Mesendoderm (in vitro differentiated cells): ENCODE results near the gene WDR73.

Experiments used
- DNase-seq: peaks from one replicate; pipeline ENCODE4 v3.0.0; 2013
- H2AK5ac ChIP-seq: 2 replicates; pipeline ENCODE4 v1.6.1; 2013; ENCODE audit warnings: low read length, inconsistent platforms
- H2BK120ac ChIP-seq: 2 replicates; pipeline ENCODE4 v1.6.1; 2013; ENCODE audit warnings: low read depth, mild to moderate bottlenecking, low read length, moderate library complexity, mixed read lengths
- H2BK15ac ChIP-seq: replicated peaks from 2 replicates; pipeline ENCODE4 v1.6.1; 2013; ENCODE audit warnings: low read depth, mild to moderate bottlenecking, moderate library complexity
- H2BK5ac ChIP-seq: 2 replicates; pipeline ENCODE4 v1.6.1; 2013; ENCODE audit warnings: low read length, inconsistent platforms
- H3K18ac ChIP-seq: 2 replicates; pipeline ENCODE4 v1.6.1; 2013; ENCODE audit warnings: mild to moderate bottlenecking, low read length, mixed read lengths
- H3K23ac ChIP-seq: one replicate; pipeline ENCODE4 v1.6.1; 2013; ENCODE audit warnings: low read length
- H3K27ac ChIP-seq: 2 replicates; pipeline ENCODE4 v1.5.1; 2013; ENCODE audit warnings: low read depth, mild to moderate bottlenecking, inconsistent platforms, low read length, moderate library complexity
- H3K27me3 ChIP-seq: 2 replicates; pipeline ENCODE4 v1.6.1; 2013; ENCODE audit warnings: low read length, control low read depth, mild to moderate bottlenecking, inconsistent platforms; ENCODE audit not compliant: insufficient read depth, poor library complexity
- H3K36me3 ChIP-seq: 2 replicates; pipeline ENCODE4 v1.6.1; 2013; ENCODE audit warnings: low read length, inconsistent platforms; ENCODE audit not compliant: control insufficient read depth, insufficient read depth
- H3K4ac ChIP-seq: one replicate; pipeline ENCODE4 v1.6.1; 2013; ENCODE audit warnings: low read depth, mild to moderate bottlenecking, low read length, moderate library complexity
- H3K4me1 ChIP-seq: 2 replicates; pipeline ENCODE4 v1.6.1; 2013; ENCODE audit warnings: low read depth, low read length, inconsistent platforms; ENCODE audit not compliant: control insufficient read depth
- H3K4me2 ChIP-seq: 2 replicates; pipeline ENCODE4 v1.6.1; 2013; ENCODE audit warnings: low read length
- H3K4me3 ChIP-seq: 2 replicates; pipeline ENCODE4 v1.5.1; 2013; ENCODE audit warnings: mild to moderate bottlenecking, low read length
- H3K56ac ChIP-seq: one replicate; pipeline ENCODE4 v1.6.1; 2013; ENCODE audit warnings: low read length
- H3K79me1 ChIP-seq: 2 replicates; pipeline ENCODE4 v1.6.1; 2013; ENCODE audit warnings: low read length, inconsistent platforms
- H3K79me2 ChIP-seq: 2 replicates; pipeline ENCODE4 v1.6.1; 2013; ENCODE audit warnings: mild to moderate bottlenecking, low read length; ENCODE audit not compliant: control insufficient read depth, insufficient read depth
- H3K9ac ChIP-seq: 2 replicates; pipeline ENCODE4 v1.6.1; 2013; ENCODE audit warnings: low read length, inconsistent platforms
- H4K5ac ChIP-seq: one replicate; pipeline ENCODE4 v1.6.1; 2013; ENCODE audit warnings: low read length
- H4K8ac ChIP-seq: one replicate; pipeline ENCODE4 v1.6.1; 2013; ENCODE audit warnings: low read depth, mild to moderate bottlenecking, control low read depth, low read length, moderate library complexity
- WGBS: extraction: QIAGEN DNeasy Blood & Tissue Kit; methylation state at CpG from one replicate; pipeline ENCODE4 v1.1.7; 2013; ENCODE audit warnings: low lambda C conversion rate, missing lambda C conversion rate; ENCODE audit not compliant: insufficient coverage; ENCODE audit errors: extremely low coverage; 5-methylcytosine and 5-hydroxymethylcytosine counted together

Gene WDR73

GRCh38 chr15:84681831-84682230, 27.7 kb upstream of the WDR73 start:
- no peak overlapping the region for H3K27ac ChIP-seq
- H3K36me3 ChIP-seq, result peaks cover 3% of the 10 kb centered on the region

DNA sequence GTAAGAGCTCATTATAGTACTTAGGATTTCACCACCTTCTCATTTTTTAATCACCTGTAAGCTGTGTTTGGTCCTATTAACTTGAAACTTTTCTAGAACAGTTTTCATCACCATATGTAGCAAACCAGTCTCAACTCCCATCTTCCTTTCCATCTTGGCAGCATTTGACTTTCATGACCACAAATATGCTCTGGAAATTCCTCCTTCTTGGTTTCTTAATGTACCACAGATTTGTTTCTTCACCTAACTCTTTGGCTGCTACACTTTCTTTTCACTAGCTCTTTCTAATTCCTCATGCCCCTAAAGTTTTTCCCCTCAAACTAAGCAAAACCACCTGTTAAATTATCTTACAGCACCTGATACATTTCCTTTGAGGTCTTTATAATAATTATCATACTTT, 17.1 kb upstream of the WDR73 start:
- Histone ChIP-seq H3K9ac (no peak overlapping the region), H3K56ac (no peak overlapping the region), H3K4me1 (no peaks in the 10 kb centered on the region), H2BK15ac (no peak overlapping the region), H2BK5ac (no peak overlapping the region), H3K79me1 (no peaks in the 10 kb centered on the region), H3K23ac (no peak overlapping the region), H4K5ac (no peak overlapping the region), H2BK120ac (no peak overlapping the region), H3K27me3 (no peaks in the 10 kb centered on the region), H3K4me3 (no peak overlapping the region), H2AK5ac (no peak overlapping the region), H3K36me3 (peaks cover 5% of the 10 kb centered on the region), H3K4me2 (no peak overlapping the region), H3K79me2 (no peaks in the 10 kb centered on the region), H3K27ac (no peak overlapping the region), H3K18ac (no peak overlapping the region), H4K8ac (no peak overlapping the region), H3K4ac (no peak overlapping the region)
- DNase-seq, result no peak

More at GRCh38 chr15:84681831-84682230, 27.7 kb upstream of the WDR73 start:
- no peak overlapping the region for H3K56ac ChIP-seq
- DNase-seq, result no peak
- no peaks in the 10 kb centered on the region for H3K79me2 ChIP-seq
- H3K4me3 ChIP-seq, result no peak overlapping the region
- H4K5ac ChIP-seq, result no peak overlapping the region
- no peak overlapping the region for H2BK5ac ChIP-seq
- no peak overlapping the region for H4K8ac ChIP-seq
- no peaks in the 10 kb centered on the region for H3K4me1 ChIP-seq
- H3K4me2 ChIP-seq, result no peak overlapping the region
- no peak overlapping the region for H3K4ac ChIP-seq
- H3K27me3 ChIP-seq, result no peaks in the 10 kb centered on the region
- H3K79me1 ChIP-seq, result peaks cover 2% of the 10 kb centered on the region
- H3K23ac ChIP-seq, result no peak overlapping the region
- no CpG with 5 or more reads among the region's 3 CpGs for WGBS
- no peak overlapping the region for H3K9ac ChIP-seq
- H3K18ac ChIP-seq, result no peak overlapping the region
- no peak overlapping the region for H2BK120ac ChIP-seq
- no peak overlapping the region for H2BK15ac ChIP-seq
- no peak overlapping the region for H2AK5ac ChIP-seq

DNA sequence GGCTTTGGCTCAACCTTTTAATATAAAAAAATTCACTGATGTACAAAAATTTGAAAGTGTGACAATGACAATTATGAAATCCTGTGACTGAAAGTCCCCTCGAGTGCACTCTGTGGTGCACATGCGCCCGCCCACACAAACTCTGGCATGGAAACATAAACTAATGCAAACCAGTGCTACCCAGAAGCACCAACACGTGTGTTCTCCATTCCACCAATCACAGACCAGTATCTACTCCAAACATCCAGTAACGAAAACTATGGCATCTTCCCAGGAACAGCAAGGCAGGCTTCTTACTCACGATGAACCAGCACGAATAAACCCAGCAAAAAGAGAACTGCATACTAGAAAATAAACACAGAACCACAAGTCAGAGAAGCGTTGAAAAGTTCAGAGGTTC, 15.6 kb upstream of the WDR73 start:
- no peak overlapping the region for H3K18ac ChIP-seq
- H3K4me2 ChIP-seq, result no peak overlapping the region
- no peak overlapping the region for H2BK5ac ChIP-seq
- no peak overlapping the region for H3K56ac ChIP-seq
- no peaks in the 10 kb centered on the region for H3K79me2 ChIP-seq
- H3K36me3 ChIP-seq, result peaks cover 5% of the 10 kb centered on the region
- H3K23ac ChIP-seq, result no peak overlapping the region
- DNase-seq, result no peak
- no peak overlapping the region for H2BK120ac ChIP-seq
- H3K4me1 ChIP-seq, result no peaks in the 10 kb centered on the region
- no peak overlapping the region for H2AK5ac ChIP-seq
- no peak overlapping the region for H2BK15ac ChIP-seq
- no CpG with 5 or more reads among the region's 8 CpGs for WGBS
- no peak overlapping the region for H4K5ac ChIP-seq
- H3K4me3 ChIP-seq, result no peak overlapping the region
- no peaks in the 10 kb centered on the region for H3K79me1 ChIP-seq
- no peak overlapping the region for H3K27ac ChIP-seq
- no peak overlapping the region for H4K8ac ChIP-seq
- no peak overlapping the region for H3K9ac ChIP-seq
- no peaks in the 10 kb centered on the region for H3K27me3 ChIP-seq
- no peak overlapping the region for H3K4ac ChIP-seq

GRCh38 chr15:84668221-84668982, 14.3 kb upstream of the WDR73 start:
- Histone ChIP-seq H3K18ac (no peak overlapping the region), H3K27me3 (no peaks in the 10 kb centered on the region), H3K4ac (no peak overlapping the region), H4K8ac (no peak overlapping the region), H2BK5ac (no peak overlapping the region), H2AK5ac (no peak overlapping the region), H3K79me1 (no peaks in the 10 kb centered on the region), H2BK15ac (no peak overlapping the region), H3K9ac (no peak overlapping the region), H3K4me2 (no peak overlapping the region), H3K36me3 (peaks cover 4% of the 10 kb centered on the region), H3K23ac (no peak overlapping the region), H4K5ac (no peak overlapping the region), H3K27ac (no peak overlapping the region), H3K56ac (no peak overlapping the region), H3K4me3 (no peak overlapping the region), H2BK120ac (no peak overlapping the region), H3K4me1 (no peaks in the 10 kb centered on the region), H3K79me2 (no peaks in the 10 kb centered on the region)
- no peak for DNase-seq
- no CpG with 5 or more reads among the region's 3 CpGs for WGBS

DNA sequence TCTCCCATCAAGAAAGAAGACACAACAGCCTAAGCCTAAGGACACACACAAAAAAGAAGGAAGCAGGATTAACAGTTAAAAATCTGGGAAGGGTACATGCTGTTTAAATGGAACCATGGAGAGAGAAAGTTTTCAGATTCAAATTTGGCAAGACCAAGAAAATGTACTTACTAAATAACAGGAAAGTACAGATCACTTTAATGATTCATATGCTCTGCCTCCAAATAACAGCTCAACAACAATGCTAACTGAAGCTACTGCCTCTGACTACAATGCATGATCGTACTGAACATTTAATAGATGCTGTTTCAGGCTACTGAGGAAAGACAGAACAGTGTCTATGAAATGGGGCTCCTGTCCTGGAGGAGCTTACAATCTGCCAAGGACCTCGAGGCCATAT, 12.3 kb upstream of the WDR73 start:
- Histone ChIP-seq H3K4me3 (no peak overlapping the region), H3K4ac (no peak overlapping the region), H3K36me3 (peaks cover 4% of the 10 kb centered on the region), H2BK15ac (no peak overlapping the region), H2BK120ac (no peak overlapping the region), H3K4me2 (no peak overlapping the region), H3K9ac (no peak overlapping the region), H3K79me1 (no peaks in the 10 kb centered on the region), H4K5ac (no peak overlapping the region), H4K8ac (no peak overlapping the region), H3K4me1 (no peaks in the 10 kb centered on the region), H3K27me3 (no peaks in the 10 kb centered on the region), H2AK5ac (no peak overlapping the region), H3K18ac (no peak overlapping the region), H3K23ac (no peak overlapping the region), H3K27ac (no peak overlapping the region), H3K56ac (no peak overlapping the region), H3K79me2 (no peaks in the 10 kb centered on the region), H2BK5ac (no peak overlapping the region)
- DNase-seq, result no peak
- WGBS, result no CpG with 5 or more reads among the region's 2 CpGs

- H3K9ac ChIP-seq, result no peak overlapping the region
- no peak overlapping the region for H4K8ac ChIP-seq
- H2BK120ac ChIP-seq, result no peak overlapping the region
- no peak overlapping the region for H4K5ac ChIP-seq
- no peak overlapping the region for H3K4me3 ChIP-seq
- H2BK15ac ChIP-seq, result no peak overlapping the region
- H3K56ac ChIP-seq, result no peak overlapping the region
- H3K36me3 ChIP-seq, result no peaks in the 10 kb centered on the region
- no peak overlapping the region for H2BK5ac ChIP-seq
- no peak overlapping the region for H3K4me2 ChIP-seq
- DNase-seq, result no peak
- no peaks in the 10 kb centered on the region for H3K79me1 ChIP-seq
- no peaks in the 10 kb centered on the region for H3K27me3 ChIP-seq
- no peak overlapping the region for H3K27ac ChIP-seq
- no peak overlapping the region for H3K23ac ChIP-seq
- no CpG with 5 or more reads among the region's 10 CpGs for WGBS
- H3K4ac ChIP-seq, result no peak overlapping the region
- no peak overlapping the region for H3K18ac ChIP-seq
- no peak overlapping the region for H2AK5ac ChIP-seq
- no peaks in the 10 kb centered on the region for H3K79me2 ChIP-seq
- H3K4me1 ChIP-seq, result peaks cover 8% of the 10 kb centered on the region
These were observed 6.9 kb upstream of the WDR73 start for GRCh38 chr15:84661001-84661400.
